Upper lobe of right lung (tissue), 1 donor: Measurements from ENCODE around the gene SRD5A2. TPM values are rescaled to one million over a fixed set of nuclear protein-coding genes. Genes with fewer than 3 reads are reported as not detected.
"Not testable (repeated sequence)": the region's sequence is repeated elsewhere in the genome, so short reads cannot be mapped to it uniquely, and the experiment has no call there.

Source experiments
- ATAC-seq: fragments of 200-7000 bp; cut with Tn5 transposase; one replicate; pipeline ENCODE4 v1.9.1; 2020; ENCODE audit warnings: mild to moderate bottlenecking, moderate library complexity
- DNase-seq: peaks from one replicate; pipeline ENCODE4 v3.0.0-alpha.2; 2020
- H3K27ac ChIP-seq: fragments of 200-600 bp; one replicate; pipeline ENCODE4 v1.8.0; 2022
- H3K27me3 ChIP-seq: fragments of 200-600 bp; one replicate; pipeline ENCODE4 v1.8.0; 2022; ENCODE audit warnings: mild to moderate bottlenecking
- H3K36me3 ChIP-seq: fragments of 200-600 bp; one replicate; pipeline ENCODE4 v1.8.0; 2022
- H3K4me1 ChIP-seq: fragments of 200-600 bp; one replicate; pipeline ENCODE4 v1.8.0; 2022
- H3K4me3 ChIP-seq: fragments of 200-600 bp; one replicate; pipeline ENCODE4 v1.8.0; 2022; ENCODE audit warnings: mild to moderate bottlenecking
- H3K9me3 ChIP-seq: fragments of 200-600 bp; one replicate; pipeline ENCODE4 v1.8.0; 2022
- intact Hi-C: fragments of 100-400 bp; cut with DNase I; formaldehyde crosslinking; loops from one replicate; pipeline ENCODE4 v1.11.0; 2022
- total RNA-seq: library from RNA; stranded (reverse); fragmentation: NEBNext Ultra II Directional; extraction: Animal tissue kit (Norgen Biotek cat#: 25700); gene quantifications from one replicate; pipeline ENCODE4 v1.2.1, GENCODE V29; 2021
- TF ChIP-seq, protein P1 (sequence below): fragments of 200-600 bp; IDR thresholded peaks from one replicate; pipeline ENCODE4 v1.8.0; 2022; ENCODE audit warnings: antibody characterized with exemption
- donor health status: DM: no; HTN: yes; CAD: no; lungs with severe emphysema.

The SRD5A2 gene
- total RNA-seq, 1 donor from 2014 or later: not detected

DNA sequence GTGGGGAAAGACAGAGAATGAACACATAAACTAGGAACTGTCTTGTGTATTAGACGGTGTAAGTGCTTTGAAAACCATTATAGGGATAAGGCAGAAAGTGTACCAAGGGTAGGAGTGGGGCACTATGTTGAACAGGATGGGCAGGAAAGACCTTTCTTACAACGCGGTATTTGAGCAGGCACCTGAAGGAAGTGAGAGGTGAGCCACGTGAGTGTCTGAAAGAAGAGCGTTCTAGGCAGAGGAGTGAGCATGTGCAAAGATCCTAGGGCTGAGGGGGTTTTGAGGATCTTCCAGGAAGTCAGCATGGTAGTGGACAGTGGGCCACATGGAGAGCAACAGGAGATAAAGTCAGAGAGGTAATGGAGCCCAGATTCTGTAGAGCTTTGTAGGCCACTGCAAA lies 65.2 kb downstream of the SRD5A2 start:
- H3K27ac ChIP-seq: no peak overlapping the region
- no peak for DNase-seq
- TF ChIP-seq, protein P1, sequence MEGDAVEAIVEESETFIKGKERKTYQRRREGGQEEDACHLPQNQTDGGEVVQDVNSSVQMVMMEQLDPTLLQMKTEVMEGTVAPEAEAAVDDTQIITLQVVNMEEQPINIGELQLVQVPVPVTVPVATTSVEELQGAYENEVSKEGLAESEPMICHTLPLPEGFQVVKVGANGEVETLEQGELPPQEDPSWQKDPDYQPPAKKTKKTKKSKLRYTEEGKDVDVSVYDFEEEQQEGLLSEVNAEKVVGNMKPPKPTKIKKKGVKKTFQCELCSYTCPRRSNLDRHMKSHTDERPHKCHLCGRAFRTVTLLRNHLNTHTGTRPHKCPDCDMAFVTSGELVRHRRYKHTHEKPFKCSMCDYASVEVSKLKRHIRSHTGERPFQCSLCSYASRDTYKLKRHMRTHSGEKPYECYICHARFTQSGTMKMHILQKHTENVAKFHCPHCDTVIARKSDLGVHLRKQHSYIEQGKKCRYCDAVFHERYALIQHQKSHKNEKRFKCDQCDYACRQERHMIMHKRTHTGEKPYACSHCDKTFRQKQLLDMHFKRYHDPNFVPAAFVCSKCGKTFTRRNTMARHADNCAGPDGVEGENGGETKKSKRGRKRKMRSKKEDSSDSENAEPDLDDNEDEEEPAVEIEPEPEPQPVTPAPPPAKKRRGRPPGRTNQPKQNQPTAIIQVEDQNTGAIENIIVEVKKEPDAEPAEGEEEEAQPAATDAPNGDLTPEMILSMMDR: no peak

DNA sequence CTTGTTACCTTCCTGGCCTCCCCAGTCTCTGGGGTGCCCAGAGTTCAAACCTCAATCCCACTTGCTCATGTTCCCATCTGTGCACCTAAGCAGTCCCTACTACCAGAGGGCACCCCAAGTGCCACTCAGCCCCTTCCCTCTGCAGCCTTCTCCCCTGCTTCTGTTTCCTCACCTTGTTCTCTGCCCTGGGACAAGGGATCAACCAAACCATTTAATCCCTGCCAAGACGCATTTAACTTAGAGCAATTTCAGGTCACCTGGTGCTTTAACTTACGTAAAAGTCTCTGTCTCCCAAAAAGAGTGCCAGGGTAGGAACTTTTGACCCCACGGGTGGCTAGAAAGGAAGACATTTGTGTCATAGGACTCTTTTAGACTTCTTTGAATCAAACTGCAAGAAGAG lies 67.2 kb downstream of the SRD5A2 start:
- TF ChIP-seq, protein P1: no peak
- Histone ChIP-seq H3K4me3 (no peak overlapping the region), H3K27me3 (no peaks in the 10 kb centered on the region), H3K27ac (no peak overlapping the region), H3K9me3 (no peaks in the 10 kb centered on the region), H3K36me3 (no peaks in the 10 kb centered on the region), H3K4me1 (no peaks in the 10 kb centered on the region)
- ATAC-seq (no peak), DNase-seq (no peak)
- intact Hi-C loops: no loop called here

More for the DNA sequence above, 65.2 kb downstream of the SRD5A2 start:
- Histone ChIP-seq H3K4me3 (no peak overlapping the region), H3K27me3 (no peaks in the 10 kb centered on the region), H3K36me3 (no peaks in the 10 kb centered on the region), H3K9me3 (no peaks in the 10 kb centered on the region), H3K4me1 (no peaks in the 10 kb centered on the region)
- intact Hi-C loops: no loop called here
- no peak for ATAC-seq

DNA sequence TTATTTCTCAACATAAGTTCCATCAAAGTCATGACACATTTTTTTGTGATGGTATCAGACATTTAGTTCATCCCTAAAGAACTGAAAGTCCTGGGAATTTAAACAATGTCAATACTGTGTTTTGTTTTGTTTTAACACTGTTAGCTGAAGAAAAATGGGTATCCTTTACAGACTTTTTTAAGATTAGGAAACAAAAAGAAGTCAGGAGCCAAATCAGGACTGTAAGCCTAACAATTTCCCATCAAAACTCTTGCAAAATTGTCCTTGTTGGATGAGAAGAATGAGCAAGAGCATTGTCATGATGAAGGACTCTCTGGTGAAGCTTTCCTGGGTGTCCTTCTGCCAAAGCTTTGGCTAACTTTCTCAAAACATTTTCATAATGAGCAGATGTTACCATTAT lies 69.4 kb downstream of the SRD5A2 start:
- intact Hi-C loops: no loop called here
- TF ChIP-seq, protein P1: no peak
- ATAC-seq: no peak
- H3K9me3 ChIP-seq: no peaks in the 10 kb centered on the region
- H3K27me3 ChIP-seq: no peaks in the 10 kb centered on the region
- no peak overlapping the region for H3K27ac ChIP-seq
- DNase-seq: no peak
- H3K4me1 ChIP-seq: no peaks in the 10 kb centered on the region
- no peaks in the 10 kb centered on the region for H3K36me3 ChIP-seq
- H3K4me3 ChIP-seq: no peak overlapping the region

DNA sequence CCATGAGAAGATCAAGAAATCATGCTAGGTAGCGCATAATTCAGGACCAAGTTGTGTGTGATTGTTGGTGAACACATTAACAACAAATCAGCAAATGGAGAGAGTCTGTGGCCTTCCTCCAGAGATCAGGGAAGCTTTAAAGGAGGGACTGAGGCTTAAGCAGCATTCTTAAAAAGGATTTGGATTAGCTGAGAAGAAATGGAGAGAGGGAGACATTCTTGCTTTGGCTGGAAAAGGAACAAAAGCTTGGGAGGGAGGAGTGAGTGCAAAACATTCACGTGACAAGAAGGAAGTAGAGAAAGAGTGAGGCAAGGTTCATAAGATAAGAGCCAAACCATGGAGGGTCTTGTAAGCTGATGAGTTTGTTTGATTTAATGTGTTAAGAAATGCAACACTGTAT lies 75.6 kb downstream of the SRD5A2 start:
- TF ChIP-seq, protein P1: no peak
- DNase-seq (no peak), ATAC-seq (no peak)
- H3K4me3 ChIP-seq: no peak overlapping the region
- intact Hi-C loops: no loop called here
- H3K27ac ChIP-seq: no peak overlapping the region
- H3K9me3 ChIP-seq: no peaks in the 10 kb centered on the region
- H3K4me1 ChIP-seq: no peaks in the 10 kb centered on the region
- no peaks in the 10 kb centered on the region for H3K36me3 ChIP-seq
- H3K27me3 ChIP-seq: no peaks in the 10 kb centered on the region

DNA sequence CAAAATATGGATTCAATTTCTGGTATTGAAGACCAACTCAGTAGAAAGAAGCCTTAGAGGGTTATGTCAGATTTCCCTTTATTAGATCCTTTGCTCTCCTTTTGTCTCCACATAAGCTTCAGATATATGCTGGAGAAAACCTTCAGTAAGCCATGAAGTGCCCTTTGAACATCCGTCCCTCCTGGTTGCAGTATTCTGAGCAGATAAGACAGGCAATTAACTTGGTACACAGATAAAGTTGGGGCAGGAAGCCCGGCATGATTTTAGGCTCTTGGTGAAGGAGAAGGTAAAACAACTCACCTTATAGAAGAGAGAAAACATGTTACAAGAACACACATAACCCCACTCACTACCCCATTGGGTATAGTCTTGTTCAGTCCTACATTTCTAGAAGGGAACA lies 76.4 kb downstream of the SRD5A2 start:
- intact Hi-C loops: no loop called here
- Histone ChIP-seq H3K4me1 (no peaks in the 10 kb centered on the region), H3K9me3 (no peaks in the 10 kb centered on the region), H3K36me3 (no peaks in the 10 kb centered on the region), H3K27me3 (no peaks in the 10 kb centered on the region), H3K4me3 (no peak overlapping the region), H3K27ac (no peak overlapping the region)
- TF ChIP-seq, protein P1: no peak
- DNase-seq (no peak), ATAC-seq (no peak)

DNA sequence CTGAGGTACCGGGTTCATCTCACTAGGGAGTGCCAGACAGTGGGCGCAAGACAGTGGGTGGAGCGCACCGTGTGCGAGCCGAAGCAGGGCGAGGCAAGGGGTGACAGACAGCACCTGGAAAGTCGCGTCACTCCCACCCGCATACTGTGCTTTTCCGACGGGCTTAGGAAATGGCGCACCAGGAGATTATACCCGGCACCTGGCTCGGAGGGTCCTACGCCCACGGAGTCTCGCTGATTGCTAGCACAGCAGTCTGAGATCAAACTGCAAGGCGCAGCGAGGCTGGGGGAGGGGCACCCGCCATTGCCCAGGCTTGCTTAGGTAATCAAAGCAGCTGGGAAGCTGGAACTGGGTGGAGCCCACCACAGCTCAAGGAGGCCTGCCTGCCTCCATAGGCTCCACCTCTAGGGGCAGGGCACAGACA lies 84.3 kb downstream of the SRD5A2 start:
- intact Hi-C loops, H3K4me1 ChIP-seq, H3K27ac ChIP-seq, H3K27me3 ChIP-seq, H3K36me3 ChIP-seq, H3K9me3 ChIP-seq, H3K4me3 ChIP-seq, ATAC-seq, DNase-seq: not testable (repeated sequence)

DNA sequence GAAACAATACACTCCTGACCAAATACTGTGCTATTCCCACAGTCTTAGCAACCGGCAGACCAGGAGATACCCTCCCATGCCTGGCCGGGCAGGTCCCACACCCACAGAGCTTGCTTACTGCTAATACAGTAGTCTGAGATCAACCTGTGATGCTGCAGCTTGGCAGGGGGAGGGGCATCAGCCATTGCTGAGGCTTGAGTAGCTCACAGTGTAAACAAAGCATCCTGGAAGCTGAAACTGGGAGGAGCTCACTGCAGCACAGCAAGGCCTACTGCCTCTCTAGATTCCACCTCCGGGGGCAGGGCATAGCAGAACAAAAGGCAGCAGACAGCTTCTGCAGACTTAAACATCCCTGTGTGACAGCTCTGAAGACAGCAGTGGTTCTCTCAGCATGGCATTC lies 91.4 kb downstream of the SRD5A2 start:
- H3K27ac ChIP-seq, intact Hi-C loops, DNase-seq, ATAC-seq, H3K36me3 ChIP-seq, H3K9me3 ChIP-seq, H3K27me3 ChIP-seq, H3K4me3 ChIP-seq, H3K4me1 ChIP-seq: not testable (repeated sequence)
